Heart left ventricle (tissue), 13 donors: Measurements from ENCODE around the gene HOXA9.

ENCODE experiments used
- POLR2A ChIP-seq, 2 donors: fragments of 450-650 bp; IDR thresholded peaks; one replicate each; pipeline ENCODE4 v1.6.1; 2017; ENCODE audit warnings: antibody characterized with exemption in 2 of 2, mild to moderate bottlenecking in 2 of 2, moderate library complexity in 2 of 2
- TF ChIP-seq, protein P1 (sequence below), 12 donors: fragments of 200-600 bp; sonication (generic) in 4 of 12; IDR thresholded peaks; one replicate each; pipeline versions ENCODE4 v1.5.0 to v1.8.0; 2018 to 2022; ENCODE audit warnings: antibody characterized with exemption in 12 of 12, mild to moderate bottlenecking in 5 of 12
- donor health status: ischemic (EF 13 %, LVEDD 7.1; RV severe dilation, severe dysfunction).
- donor health status: DM: no; HTN: yes; CAD: no.
- donor health status: DM: no; HTN: no; CAD: no.
- donor health status: ischemic (EF 25% LVEDD 6.9; RV normal size, moderate dysfunction).
- donor health status: ischemic (EF 25% LVEDD 5.7; RV mildly dilated, moderate dysfunction).
- donor health status: ischemic (EF 35%, LVEDD 5.7; RV mildly dilated, moderate dysfunction).
- donor health status: nonischemic (EF 11% LVEDD 7.7; RV severe dilation, severe dysfunction).
- donor health status: DM: yes; HTN: yes; CAD: no.
- donor health status: PGD.
- donor health status: ischemic (EF 29% LVEDD 5.4; RV normal size, mild dysfunction).
- donor health status: nonischemic (EF 23%, LVEDD 6.1; RV moderate dilation, normal function).

- TF ChIP-seq, protein P1, sequence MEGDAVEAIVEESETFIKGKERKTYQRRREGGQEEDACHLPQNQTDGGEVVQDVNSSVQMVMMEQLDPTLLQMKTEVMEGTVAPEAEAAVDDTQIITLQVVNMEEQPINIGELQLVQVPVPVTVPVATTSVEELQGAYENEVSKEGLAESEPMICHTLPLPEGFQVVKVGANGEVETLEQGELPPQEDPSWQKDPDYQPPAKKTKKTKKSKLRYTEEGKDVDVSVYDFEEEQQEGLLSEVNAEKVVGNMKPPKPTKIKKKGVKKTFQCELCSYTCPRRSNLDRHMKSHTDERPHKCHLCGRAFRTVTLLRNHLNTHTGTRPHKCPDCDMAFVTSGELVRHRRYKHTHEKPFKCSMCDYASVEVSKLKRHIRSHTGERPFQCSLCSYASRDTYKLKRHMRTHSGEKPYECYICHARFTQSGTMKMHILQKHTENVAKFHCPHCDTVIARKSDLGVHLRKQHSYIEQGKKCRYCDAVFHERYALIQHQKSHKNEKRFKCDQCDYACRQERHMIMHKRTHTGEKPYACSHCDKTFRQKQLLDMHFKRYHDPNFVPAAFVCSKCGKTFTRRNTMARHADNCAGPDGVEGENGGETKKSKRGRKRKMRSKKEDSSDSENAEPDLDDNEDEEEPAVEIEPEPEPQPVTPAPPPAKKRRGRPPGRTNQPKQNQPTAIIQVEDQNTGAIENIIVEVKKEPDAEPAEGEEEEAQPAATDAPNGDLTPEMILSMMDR (IDR thresholded peaks at IDR 0.05): no peak
- no peak for TF ChIP-seq POLR2A (IDR thresholded peaks at IDR 0.05)
These were observed 17.9 kb downstream of the HOXA9 start, which contains the start of gene HOXA6 for GRCh38 chr7:27147199-27148030.
